Adipocyte (in vitro differentiated cells): ENCODE measurements around the gene CLSTN2.

ENCODE experiments used
- DNase-seq: peaks from one replicate; pipeline ENCODE4 v3.0.0-alpha.2; 2015; ENCODE audit warnings: low read depth
- H3K27me3 ChIP-seq: replicated peaks from 2 replicates; pipeline ENCODE4 v1.7.0; 2013; ENCODE audit warnings: mild to moderate bottlenecking, low read length, moderate library complexity; ENCODE audit not compliant: control insufficient read depth, insufficient read depth
- H3K36me3 ChIP-seq: 2 replicates; pipeline ENCODE4 v1.7.0; 2013; ENCODE audit warnings: low read length, mild to moderate bottlenecking, moderate library complexity; ENCODE audit not compliant: control insufficient read depth, insufficient read depth, severe bottlenecking
- H3K4me1 ChIP-seq: 2 replicates; pipeline ENCODE4 v1.7.0; 2013; ENCODE audit warnings: mild to moderate bottlenecking, low read length, moderate library complexity; ENCODE audit not compliant: control insufficient read depth, insufficient read depth
- H3K4me3 ChIP-seq: 2 replicates; pipeline ENCODE4 v1.7.0; 2013; ENCODE audit warnings: mild to moderate bottlenecking, low read length, moderate library complexity
- H3K9ac ChIP-seq: 2 replicates; pipeline ENCODE4 v1.7.0; 2013; ENCODE audit warnings: mild to moderate bottlenecking, low read length, moderate library complexity
- H3K9me3 ChIP-seq: 2 replicates; pipeline ENCODE4 v1.7.0; 2013; ENCODE audit warnings: mild to moderate bottlenecking, low read length, moderate library complexity; ENCODE audit not compliant: control insufficient read depth

CLSTN2 gene

GRCh38 chr3:140143367-140144069, 208.5 kb downstream of the CLSTN2 start:
- H3K27me3 ChIP-seq = peaks cover 14% of the 10 kb centered on the region
- H3K4me3 ChIP-seq = no peak overlapping the region
- no peak for DNase-seq
- H3K4me1 ChIP-seq = no peaks in the 10 kb centered on the region
- no peaks in the 10 kb centered on the region for H3K36me3 ChIP-seq
- no peaks in the 10 kb centered on the region for H3K9me3 ChIP-seq
- H3K9ac ChIP-seq = no peak overlapping the region

- Histone ChIP-seq H3K27me3 (peaks cover 14% of the 10 kb centered on the region), H3K4me1 (no peaks in the 10 kb centered on the region), H3K36me3 (no peaks in the 10 kb centered on the region), H3K4me3 (no peak overlapping the region), H3K9ac (no peak overlapping the region), H3K9me3 (no peaks in the 10 kb centered on the region)
- no peak for DNase-seq
Observed at GRCh38 chr3:140145528-140145927, 210.5 kb downstream of the CLSTN2 start.

GRCh38 chr3:140146668-140147067, 211.7 kb downstream of the CLSTN2 start:
- H3K4me3 ChIP-seq = no peak overlapping the region
- no peaks in the 10 kb centered on the region for H3K4me1 ChIP-seq
- DNase-seq = no peak
- peaks cover 14% of the 10 kb centered on the region for H3K27me3 ChIP-seq
- H3K9ac ChIP-seq = no peak overlapping the region
- H3K9me3 ChIP-seq = no peaks in the 10 kb centered on the region
- H3K36me3 ChIP-seq = no peaks in the 10 kb centered on the region

- Histone ChIP-seq H3K9me3 (no peaks in the 10 kb centered on the region), H3K9ac (no peak overlapping the region), H3K36me3 (no peaks in the 10 kb centered on the region), H3K27me3 (peaks cover 11% of the 10 kb centered on the region), H3K4me3 (no peak overlapping the region), H3K4me1 (no peaks in the 10 kb centered on the region)
- DNase-seq = no peak
Observed at GRCh38 chr3:140147965-140148490, 213.0 kb downstream of the CLSTN2 start.

GRCh38 chr3:140148824-140149390, 213.9 kb downstream of the CLSTN2 start:
- no peak overlapping the region for H3K9ac ChIP-seq

GRCh38 chr3:140151321-140151720, 216.3 kb downstream of the CLSTN2 start:
- H3K36me3 ChIP-seq = no peaks in the 10 kb centered on the region
- DNase-seq = no peak
- H3K4me1 ChIP-seq = no peaks in the 10 kb centered on the region
- H3K27me3 ChIP-seq = peaks cover 5% of the 10 kb centered on the region
- H3K9ac ChIP-seq = no peak overlapping the region
- H3K9me3 ChIP-seq = no peaks in the 10 kb centered on the region
- H3K4me3 ChIP-seq = no peak overlapping the region

More at GRCh38 chr3:140148824-140149390, 213.9 kb downstream of the CLSTN2 start:
- Histone ChIP-seq H3K4me3 (no peak overlapping the region), H3K36me3 (no peaks in the 10 kb centered on the region), H3K4me1 (no peaks in the 10 kb centered on the region), H3K9me3 (no peaks in the 10 kb centered on the region), H3K27me3 (peaks cover 5% of the 10 kb centered on the region)
- DNase-seq = no peak

GRCh38 chr3:140152851-140153639, 218.1 kb downstream of the CLSTN2 start:
- H3K9ac ChIP-seq = no peak overlapping the region
- no peak for DNase-seq
- H3K27me3 ChIP-seq = no peaks in the 10 kb centered on the region
- H3K9me3 ChIP-seq = no peaks in the 10 kb centered on the region
- no peaks in the 10 kb centered on the region for H3K4me1 ChIP-seq
- no peak overlapping the region for H3K4me3 ChIP-seq
- no peaks in the 10 kb centered on the region for H3K36me3 ChIP-seq

GRCh38 chr3:140153736-140154135, 218.8 kb downstream of the CLSTN2 start:
- H3K9me3 ChIP-seq = peaks cover 4% of the 10 kb centered on the region
- H3K9ac ChIP-seq = no peak overlapping the region
- no peak overlapping the region for H3K4me3 ChIP-seq
- H3K27me3 ChIP-seq = no peaks in the 10 kb centered on the region
- H3K4me1 ChIP-seq = no peaks in the 10 kb centered on the region
- no peak for DNase-seq
- no peaks in the 10 kb centered on the region for H3K36me3 ChIP-seq

GRCh38 chr3:140157161-140157560, 222.2 kb downstream of the CLSTN2 start:
- H3K4me1 ChIP-seq = no peaks in the 10 kb centered on the region
- DNase-seq = no peak

GRCh38 chr3:140159646-140160045, 224.7 kb downstream of the CLSTN2 start:
- Histone ChIP-seq H3K4me3 (no peak overlapping the region), H3K27me3 (no peaks in the 10 kb centered on the region), H3K4me1 (no peaks in the 10 kb centered on the region), H3K36me3 (no peaks in the 10 kb centered on the region), H3K9me3 (peaks cover 4% of the 10 kb centered on the region), H3K9ac (no peak overlapping the region)
- no peak for DNase-seq

More at GRCh38 chr3:140157161-140157560, 222.2 kb downstream of the CLSTN2 start:
- H3K27me3 ChIP-seq = no peaks in the 10 kb centered on the region
- H3K9me3 ChIP-seq = peaks cover 4% of the 10 kb centered on the region
- no peaks in the 10 kb centered on the region for H3K36me3 ChIP-seq
- no peak overlapping the region for H3K4me3 ChIP-seq
- no peak overlapping the region for H3K9ac ChIP-seq

- H3K9ac ChIP-seq = no peak overlapping the region
- H3K4me1 ChIP-seq = no peaks in the 10 kb centered on the region
- no peaks in the 10 kb centered on the region for H3K36me3 ChIP-seq
- peaks cover 4% of the 10 kb centered on the region for H3K9me3 ChIP-seq
- no peaks in the 10 kb centered on the region for H3K27me3 ChIP-seq
- no peak overlapping the region for H3K4me3 ChIP-seq
- DNase-seq = no peak
Observed at GRCh38 chr3:140160553-140160952, 225.6 kb downstream of the CLSTN2 start.
